Stimulated activated CD8-positive, alpha-beta memory T cell treated with anti-CD3 and anti-CD28 coated beads, Interleukin-15, amount 100 ng/mL, for 4 hours (primary cell): Measurements from ENCODE around the gene CIAO2B.

ENCODE experiments used
- DNase-seq, 2 donors: peaks; one replicate each; pipeline ENCODE4 v3.0.0-alpha.2; 2020; ENCODE audit warnings: low read depth in 2 of 2

The CIAO2B gene

GRCh38 chr16:66888647-66889615 is 45.3 kb downstream of the CIAO2B start:
- no peak for DNase-seq

GRCh38 chr16:66886914-66887313 is 47.3 kb downstream of the CIAO2B start:
- no peak for DNase-seq

GRCh38 chr16:66886321-66886720 is 47.9 kb downstream of the CIAO2B start:
- no peak for DNase-seq

GRCh38 chr16:66885491-66885890 is 48.7 kb downstream of the CIAO2B start:
- DNase-seq = no peak

GRCh38 chr16:66882702-66883101 is 51.5 kb downstream of the CIAO2B start:
- DNase-seq = no peak
